PC-9 (cell line): ENCODE measurements around the gene ERVFRD-1. TPM values are rescaled to one million over a fixed set of nuclear protein-coding genes. Genes with fewer than 3 reads are reported as not detected.

Experiments used
- BruUV-seq: library from RNA; stranded (reverse); fragments of 400-500 nt; replicated peaks from 2 replicates; lab custom pipeline; 2021; lab: Mats Ljungman, UMichigan
- CTCF ChIA-PET: fragments of 300-600 bp; sonication (Branson Sonifier 250); formaldehyde crosslinking; loops from one replicate; lab custom pipeline; 2022; ENCODE audit warnings: antibody characterized with exemption; lab: Charles Lee
- POLR2A ChIA-PET: fragments of 300-600 bp; sonication (Branson Sonifier 250); formaldehyde crosslinking; loops from one replicate; lab custom pipeline; 2022; ENCODE audit warnings: antibody characterized with exemption; ENCODE audit not compliant: unreplicated experiment; lab: Charles Lee
- DNase-seq, 2 experiments: peaks; one replicate each; pipeline versions ENCODE4 v3.0.0 to v3.0.0-alpha.2; 2015 to 2022; ENCODE audit warnings: mixed read lengths in 1 of 2
- H2AFZ ChIP-seq: fragments of 200-600 bp; sonication (generic); 2 replicates; pipeline ENCODE4 v1.8.1; 2017; ENCODE audit warnings: antibody characterized with exemption
- H3F3A ChIP-seq: fragments of 200-600 bp; sonication (generic); 2 replicates; pipeline ENCODE4 v1.8.1; 2017; ENCODE audit warnings: antibody characterized with exemption, mild to moderate bottlenecking, low read depth; ENCODE audit not compliant: insufficient read depth
- H3K27ac ChIP-seq: fragments of 200-600 bp; sonication (generic); 2 replicates; pipeline ENCODE4 v1.6.1; 2016; ENCODE audit warnings: mixed run types
- H3K27me3 ChIP-seq: fragments of 200-600 bp; sonication (generic); 2 replicates; pipeline ENCODE4 v1.6.1; 2016; ENCODE audit warnings: low read depth, mixed run types; ENCODE audit not compliant: insufficient read depth
- H3K36me3 ChIP-seq: fragments of 200-600 bp; sonication (generic); 2 replicates; pipeline ENCODE4 v1.6.1; 2016; ENCODE audit warnings: low read depth, mixed run types
- H3K4me1 ChIP-seq: fragments of 200-600 bp; sonication (generic); replicated peaks from 2 replicates; pipeline ENCODE4 v1.6.1; 2016; ENCODE audit warnings: mixed run types; ENCODE audit not compliant: insufficient read depth
- H3K4me2 ChIP-seq: fragments of 200-600 bp; sonication (generic); 2 replicates; pipeline ENCODE4 v1.6.1; 2017; ENCODE audit warnings: mixed run types
- H3K4me3 ChIP-seq: fragments of 200-600 bp; sonication (generic); 2 replicates; pipeline ENCODE4 v1.6.1; 2016; ENCODE audit warnings: mixed run types
- H3K79me2 ChIP-seq: fragments of 200-600 bp; sonication (generic); 2 replicates; pipeline ENCODE4 v1.6.1; 2017; ENCODE audit warnings: low read depth, mixed run types
- H3K9me2 ChIP-seq: fragments of 200-600 bp; sonication (generic); 2 replicates; pipeline ENCODE4 v1.8.1; 2017; ENCODE audit warnings: mild to moderate bottlenecking; ENCODE audit not compliant: insufficient read depth
- H3K9me3 ChIP-seq: fragments of 200-600 bp; sonication (generic); 2 replicates; pipeline ENCODE4 v1.8.1; 2016; ENCODE audit warnings: low read depth; ENCODE audit not compliant: insufficient read depth
- H4K20me1 ChIP-seq: fragments of 200-600 bp; sonication (generic); 2 replicates; pipeline ENCODE4 v1.8.1; 2017; ENCODE audit not compliant: insufficient read depth
- EZH2 ChIP-seq: fragments of 200-600 bp; sonication (generic); IDR thresholded peaks from 2 replicates; pipeline ENCODE4 v1.8.0; 2017; ENCODE audit warnings: antibody characterized with exemption, low read depth
- intact Hi-C: fragments of 100-400 bp; cut with micrococcal nuclease; formaldehyde crosslinking; loops from one replicate; pipeline ENCODE4 v1.10.0; 2022; ENCODE audit not compliant: unreplicated experiment
- total RNA-seq: library from RNA; stranded (reverse); gene quantifications from 2 replicates; pipeline ENCODE4 v1.2.3, GENCODE V29; 2021
- TF ChIP-seq, protein P1 (sequence below): fragments of 200-600 bp; sonication (generic); conservative IDR thresholded peaks from 2 replicates; pipeline ENCODE4 v1.6.1; 2017; ENCODE audit warnings: mixed run types, antibody characterized with exemption, mild to moderate bottlenecking, moderate library complexity

The ERVFRD-1 gene
- total RNA-seq, 1 experiment from 2014 or later: not detected

GRCh38 chr6:11103065-11103464, 8.5 kb downstream of the ERVFRD-1 start:
- Histone ChIP-seq H2AFZ (no peak overlapping the region), H3K4me1 (no peaks in the 10 kb centered on the region), H3F3A (no peaks in the 10 kb centered on the region), H3K27ac (no peak overlapping the region), H3K4me2 (no peak overlapping the region), H3K36me3 (no peaks in the 10 kb centered on the region), H3K9me2 (no peaks in the 10 kb centered on the region), H3K79me2 (peaks cover 92% of the 10 kb centered on the region), H3K27me3 (no peaks in the 10 kb centered on the region), H3K9me3 (no peaks in the 10 kb centered on the region), H4K20me1 (no peaks in the 10 kb centered on the region), H3K4me3 (no peak overlapping the region)
- POLR2A ChIA-PET: no interaction called here
- no TSS peak for BruUV-seq
- TF ChIP-seq, protein P1, sequence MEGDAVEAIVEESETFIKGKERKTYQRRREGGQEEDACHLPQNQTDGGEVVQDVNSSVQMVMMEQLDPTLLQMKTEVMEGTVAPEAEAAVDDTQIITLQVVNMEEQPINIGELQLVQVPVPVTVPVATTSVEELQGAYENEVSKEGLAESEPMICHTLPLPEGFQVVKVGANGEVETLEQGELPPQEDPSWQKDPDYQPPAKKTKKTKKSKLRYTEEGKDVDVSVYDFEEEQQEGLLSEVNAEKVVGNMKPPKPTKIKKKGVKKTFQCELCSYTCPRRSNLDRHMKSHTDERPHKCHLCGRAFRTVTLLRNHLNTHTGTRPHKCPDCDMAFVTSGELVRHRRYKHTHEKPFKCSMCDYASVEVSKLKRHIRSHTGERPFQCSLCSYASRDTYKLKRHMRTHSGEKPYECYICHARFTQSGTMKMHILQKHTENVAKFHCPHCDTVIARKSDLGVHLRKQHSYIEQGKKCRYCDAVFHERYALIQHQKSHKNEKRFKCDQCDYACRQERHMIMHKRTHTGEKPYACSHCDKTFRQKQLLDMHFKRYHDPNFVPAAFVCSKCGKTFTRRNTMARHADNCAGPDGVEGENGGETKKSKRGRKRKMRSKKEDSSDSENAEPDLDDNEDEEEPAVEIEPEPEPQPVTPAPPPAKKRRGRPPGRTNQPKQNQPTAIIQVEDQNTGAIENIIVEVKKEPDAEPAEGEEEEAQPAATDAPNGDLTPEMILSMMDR: no peak
- no peak for TF ChIP-seq EZH2
- CTCF ChIA-PET: no interaction called here
- no peak for DNase-seq
- intact Hi-C loops: no loop called here

DNA sequence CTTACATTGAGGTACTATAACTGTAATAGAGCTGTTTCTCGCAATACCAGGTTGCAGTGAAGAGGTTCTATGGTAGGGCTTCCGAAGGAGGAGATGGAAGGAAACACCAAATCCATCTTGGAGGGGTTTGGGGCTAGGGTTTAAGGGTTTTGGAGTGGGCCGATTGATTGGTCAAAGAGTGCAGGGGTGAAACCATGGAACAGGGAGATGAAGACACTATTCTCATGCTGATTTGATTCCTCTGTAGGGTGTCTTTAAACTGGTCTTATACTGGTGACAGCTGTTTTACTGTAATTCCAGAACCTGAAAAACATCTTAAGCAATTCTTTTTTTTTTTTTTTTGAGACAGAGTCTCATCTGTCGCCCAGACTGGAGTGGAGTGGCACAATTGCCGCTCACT, 10.1 kb downstream of the ERVFRD-1 start:
- Histone ChIP-seq H2AFZ (no peak overlapping the region), H3K36me3 (no peaks in the 10 kb centered on the region), H3K79me2 (peaks cover 92% of the 10 kb centered on the region), H3K27ac (no peak overlapping the region), H3K4me1 (no peaks in the 10 kb centered on the region), H3K4me2 (no peak overlapping the region), H3K27me3 (no peaks in the 10 kb centered on the region), H3K9me2 (no peaks in the 10 kb centered on the region), H3F3A (no peaks in the 10 kb centered on the region), H3K4me3 (no peak overlapping the region), H4K20me1 (no peaks in the 10 kb centered on the region), H3K9me3 (no peaks in the 10 kb centered on the region)
- intact Hi-C loops: no loop called here
- BruUV-seq: no TSS peak
- ChIA-PET CTCF (no interaction called here), POLR2A (no interaction called here)
- no peak for DNase-seq
- TF ChIP-seq EZH2: no peak
- TF ChIP-seq, protein P1: no peak

DNA sequence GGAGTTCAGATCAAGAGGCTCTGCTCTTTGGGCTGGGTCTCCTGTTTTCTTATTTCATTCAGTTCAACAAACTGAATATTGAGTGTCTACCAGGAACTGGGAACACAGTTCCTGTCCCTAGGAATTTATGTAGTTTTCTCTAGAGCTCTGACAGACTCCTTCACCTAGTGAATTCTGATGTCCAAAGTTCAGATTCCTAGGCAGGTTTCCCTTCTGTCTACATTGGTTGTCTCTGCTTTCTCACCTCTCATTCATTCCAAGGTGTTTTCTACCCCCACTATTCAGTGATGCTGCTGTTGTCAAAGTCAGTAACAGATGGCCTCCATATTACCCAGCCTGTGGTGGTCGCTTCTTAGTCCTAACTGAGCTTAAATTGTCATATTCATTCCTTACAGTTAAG, 13.5 kb downstream of the ERVFRD-1 start:
- intact Hi-C loops: no loop called here
- no peaks in the 10 kb centered on the region for H3K9me3 ChIP-seq
- POLR2A ChIA-PET: no interaction called here
- no peak overlapping the region for H3K4me3 ChIP-seq
- CTCF ChIA-PET: no interaction called here
- DNase-seq: no peak
- peaks cover 83% of the 10 kb centered on the region for H3K79me2 ChIP-seq
- no peaks in the 10 kb centered on the region for H3K9me2 ChIP-seq
- H3K4me2 ChIP-seq: no peak overlapping the region
- H3K27ac ChIP-seq: no peak overlapping the region
- H2AFZ ChIP-seq: no peak overlapping the region
- 0 out of 2 replicates have a peak, but pooled peaks cover 3% of the 10 kb centered on the region for H3F3A ChIP-seq
- TF ChIP-seq, protein P1: no peak
- TF ChIP-seq EZH2: no peak
- no TSS peak for BruUV-seq
- H3K4me1 ChIP-seq: 0 out of 2 replicates have a peak, but pooled peaks cover 8% of the 10 kb centered on the region
- no peaks in the 10 kb centered on the region for H3K27me3 ChIP-seq
- no peaks in the 10 kb centered on the region for H4K20me1 ChIP-seq
- no peaks in the 10 kb centered on the region for H3K36me3 ChIP-seq
